ENCODE measurements around the gene PEAR1. TPM values are rescaled to one million over a fixed set of nuclear protein-coding genes. Genes with fewer than 3 reads are reported as not detected.

The PEAR1 gene
- polyA plus RNA-seq, 3 donors, result not detected

DNA sequence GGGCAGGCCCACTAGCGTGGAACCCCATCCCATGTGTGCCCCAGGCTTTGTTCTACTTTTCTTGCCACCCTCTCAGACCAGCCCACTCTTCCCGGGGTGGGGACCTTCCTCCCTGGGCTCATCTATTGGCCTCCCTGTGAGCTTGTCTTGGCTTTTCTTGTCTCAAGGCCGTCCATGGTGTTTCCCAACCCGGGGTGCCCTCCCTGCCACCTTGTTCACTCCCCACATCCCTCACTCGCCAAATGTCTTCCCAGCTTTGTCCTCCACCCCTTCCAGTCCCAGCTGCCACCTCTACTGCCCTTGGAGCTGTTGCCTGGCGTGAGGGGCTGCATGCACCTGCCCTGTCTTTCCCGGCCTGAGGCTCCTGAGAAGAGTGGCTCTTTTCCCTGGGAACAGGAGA lies 45.3 kb downstream of the PEAR1 start:
- Histone ChIP-seq H4K20me1 (ENCODE audit: insufficient read depth, low read length) (peaks cover 17% of the 10 kb centered on the region), H3K9me3 (replicated peaks in 1 of 2; ENCODE audit: control insufficient read depth in 1 of 2, insufficient read depth in 1 of 2, low read length in 2 of 2) (no peaks in the 10 kb centered on the region), H3K4me1 (ENCODE audit: control insufficient read depth in 1 of 2, insufficient read depth in 2 of 2, low read length in 2 of 2) (no peaks in the 10 kb centered on the region), H3K79me2 (ENCODE audit: insufficient read depth, low read length) (no peaks in the 10 kb centered on the region), H3K4me3 (replicated peaks in 1 of 3; ENCODE audit: low read depth in 2 of 3, low read length in 3 of 3) (no peak overlapping the region), H3K9ac (ENCODE audit: insufficient read depth, low read length, poor library complexity, severe bottlenecking) (no peak overlapping the region), H3K4me2 (replicated peaks; ENCODE audit: extremely low read depth, low read length, poor library complexity, severe bottlenecking) (no peak overlapping the region), H3K27ac (ENCODE audit: low read depth in 1 of 2, low read length in 2 of 2) (no peak overlapping the region), H3K27me3 (ENCODE audit: control insufficient read depth in 2 of 2, insufficient read depth in 2 of 2, low read length in 2 of 2) (no peaks in the 10 kb centered on the region), H2AFZ (ENCODE audit: insufficient read depth, low read depth, low read length, poor library complexity, severe bottlenecking) (no peak overlapping the region), H3K36me3 (replicated peaks in 1 of 2; ENCODE audit: control insufficient read depth in 1 of 2, insufficient read depth in 2 of 2, low read length in 2 of 2) (peaks cover 92 to 96% of the 10 kb centered on the region in 2 donors)
- TF ChIP-seq, protein P1, sequence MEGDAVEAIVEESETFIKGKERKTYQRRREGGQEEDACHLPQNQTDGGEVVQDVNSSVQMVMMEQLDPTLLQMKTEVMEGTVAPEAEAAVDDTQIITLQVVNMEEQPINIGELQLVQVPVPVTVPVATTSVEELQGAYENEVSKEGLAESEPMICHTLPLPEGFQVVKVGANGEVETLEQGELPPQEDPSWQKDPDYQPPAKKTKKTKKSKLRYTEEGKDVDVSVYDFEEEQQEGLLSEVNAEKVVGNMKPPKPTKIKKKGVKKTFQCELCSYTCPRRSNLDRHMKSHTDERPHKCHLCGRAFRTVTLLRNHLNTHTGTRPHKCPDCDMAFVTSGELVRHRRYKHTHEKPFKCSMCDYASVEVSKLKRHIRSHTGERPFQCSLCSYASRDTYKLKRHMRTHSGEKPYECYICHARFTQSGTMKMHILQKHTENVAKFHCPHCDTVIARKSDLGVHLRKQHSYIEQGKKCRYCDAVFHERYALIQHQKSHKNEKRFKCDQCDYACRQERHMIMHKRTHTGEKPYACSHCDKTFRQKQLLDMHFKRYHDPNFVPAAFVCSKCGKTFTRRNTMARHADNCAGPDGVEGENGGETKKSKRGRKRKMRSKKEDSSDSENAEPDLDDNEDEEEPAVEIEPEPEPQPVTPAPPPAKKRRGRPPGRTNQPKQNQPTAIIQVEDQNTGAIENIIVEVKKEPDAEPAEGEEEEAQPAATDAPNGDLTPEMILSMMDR (IDR thresholded peaks at IDR 0.05), result no peak
- Mint-ChIP-seq H3K4me3 (no peak overlapping the region), H3K9me3 (peaks cover 0 to 1% (median 0%) of the 10 kb centered on the region in 7 donors), H3K4me1 (no peaks in the 10 kb centered on the region), H3K27ac (peak overlapping the region in 2 of 7 donors; percentile 30 to 76), H3K36me3 (peaks cover 89 to 95% of the 10 kb centered on the region in 2 donors), H3K27me3 (ENCODE audit: low read depth in 3 of 3) (peaks cover 0 to 2% (median 0%) of the 10 kb centered on the region in 3 donors)
- 91% methylated on average over 6 of the region's 7 CpGs for WGBS (ENCODE audit: insufficient coverage)
- DNase-seq, result no peak
- intact Hi-C loops (cut with micrococcal nuclease), result loop anchor here in 1 of 2 donors (10.0 kb wide), 1 partner anchor 136 kb away; no protein-coding TSS in a partner anchor

DNA sequence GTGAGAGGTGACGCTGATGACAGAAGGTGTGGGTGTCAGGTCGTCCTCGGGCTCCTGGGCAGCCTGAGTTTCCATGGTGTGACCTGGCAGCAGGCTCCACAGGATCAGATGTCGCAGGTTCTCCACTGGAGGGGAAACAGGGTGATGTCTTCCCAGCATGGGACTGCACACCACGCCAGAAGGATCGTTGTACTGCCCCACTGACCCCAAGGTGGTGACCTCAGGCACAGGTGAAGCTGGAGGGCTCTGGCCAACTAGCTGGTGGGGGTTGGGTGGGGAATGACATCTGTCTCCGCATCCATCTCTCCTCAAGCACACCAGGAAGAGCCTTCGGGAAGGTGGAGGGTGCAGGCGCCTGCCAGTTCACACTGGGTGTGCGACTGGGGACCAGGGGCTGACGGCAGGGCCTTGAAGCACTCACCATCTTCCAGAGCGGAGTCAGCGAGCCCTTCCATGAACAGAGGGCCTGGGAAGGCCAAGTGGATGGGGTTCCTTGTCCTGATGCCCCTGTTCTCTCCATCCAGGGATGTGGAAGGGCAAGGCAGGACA lies 46.3 kb downstream of the PEAR1 start:
- DNase-seq, result no peak
- H3K9me3 ChIP-seq (replicated peaks in 1 of 2; ENCODE audit: control insufficient read depth in 1 of 2, insufficient read depth in 1 of 2, low read length in 2 of 2), result no peaks in the 10 kb centered on the region
- no peaks in the 10 kb centered on the region for H3K4me1 Mint-ChIP-seq
- peak overlapping the region in 1 of 7 donors; percentile 37 for H3K27ac Mint-ChIP-seq
- WGBS (ENCODE audit: insufficient coverage), result 96% methylated on average over 7 of the region's 13 CpGs
- peaks cover 0 to 1% (median 0%) of the 10 kb centered on the region in 7 donors for H3K9me3 Mint-ChIP-seq
- H3K27me3 ChIP-seq (ENCODE audit: control insufficient read depth in 2 of 2, insufficient read depth in 2 of 2, low read length in 2 of 2), result no peaks in the 10 kb centered on the region
- no peaks in the 10 kb centered on the region for H3K4me1 ChIP-seq (ENCODE audit: control insufficient read depth in 1 of 2, insufficient read depth in 2 of 2, low read length in 2 of 2)
- peaks cover 98 to 99% of the 10 kb centered on the region in 2 donors for H3K36me3 ChIP-seq (replicated peaks in 1 of 2; ENCODE audit: control insufficient read depth in 1 of 2, insufficient read depth in 2 of 2, low read length in 2 of 2)
- H3K4me3 Mint-ChIP-seq, result no peak overlapping the region
- H3K4me2 ChIP-seq (replicated peaks; ENCODE audit: extremely low read depth, low read length, poor library complexity, severe bottlenecking), result no peak overlapping the region
- H3K27me3 Mint-ChIP-seq (ENCODE audit: low read depth in 3 of 3), result peaks cover 0 to 2% (median 0%) of the 10 kb centered on the region in 3 donors
- TF ChIP-seq, protein P1 (IDR thresholded peaks at IDR 0.05), result no peak
- intact Hi-C loops (cut with micrococcal nuclease), result loop anchor here in 1 of 2 donors (10.0 kb wide), 1 partner anchor 135 kb away; no protein-coding TSS in a partner anchor
- H3K4me3 ChIP-seq (replicated peaks in 1 of 3; ENCODE audit: low read depth in 2 of 3, low read length in 3 of 3), result no peak overlapping the region
- peaks cover 23% of the 10 kb centered on the region for H4K20me1 ChIP-seq (ENCODE audit: insufficient read depth, low read length)
- no peak overlapping the region for H3K9ac ChIP-seq (ENCODE audit: insufficient read depth, low read length, poor library complexity, severe bottlenecking)
- no peaks in the 10 kb centered on the region for H3K79me2 ChIP-seq (ENCODE audit: insufficient read depth, low read length)
- H3K27ac ChIP-seq (ENCODE audit: low read depth in 1 of 2, low read length in 2 of 2), result no peak overlapping the region
- no peak overlapping the region for H2AFZ ChIP-seq (ENCODE audit: insufficient read depth, low read depth, low read length, poor library complexity, severe bottlenecking)
- H3K36me3 Mint-ChIP-seq, result peaks cover 96 to 99% of the 10 kb centered on the region in 2 donors

Measured in CD14-positive monocyte (primary cell).